Muscle layer of duodenum (tissue), 2 donors: ENCODE data around the gene GALK2.
"Not testable (repeated sequence)": the region's sequence is repeated elsewhere in the genome, so short reads cannot be mapped to it uniquely, and the experiment has no call there.

Experiments
- H3K27ac ChIP-seq: one replicate; pipeline ENCODE4 v1.7.0; 2013; ENCODE audit warnings: mild to moderate bottlenecking, low read length
- H3K27me3 ChIP-seq: one replicate; pipeline ENCODE4 v1.7.0; 2013; ENCODE audit warnings: low read depth, mild to moderate bottlenecking, control low read depth, low read length
- H3K36me3 ChIP-seq, 2 donors: one replicate each; pipeline ENCODE4 v1.7.0; 2013; ENCODE audit warnings: low read length in 2 of 2, control low read depth in 1 of 2, mild to moderate bottlenecking in 1 of 2; ENCODE audit not compliant: insufficient read depth in 2 of 2, control insufficient read depth in 1 of 2
- H3K4me1 ChIP-seq, 2 donors: one replicate each; pipeline ENCODE4 v1.7.0; 2013; ENCODE audit warnings: low read length in 2 of 2, mild to moderate bottlenecking in 2 of 2, control low read depth in 1 of 2, moderate library complexity in 1 of 2; ENCODE audit not compliant: insufficient read depth in 2 of 2, control insufficient read depth in 1 of 2
- H3K4me3 ChIP-seq, 2 donors: one replicate each; pipeline ENCODE4 v1.7.0; 2013; ENCODE audit warnings: low read length in 2 of 2, low read depth in 1 of 2, mild to moderate bottlenecking in 1 of 2
- H3K9me3 ChIP-seq, 2 donors: one replicate each; pipeline ENCODE4 v1.7.0; 2013; ENCODE audit warnings: low read length in 2 of 2, control low read depth in 1 of 2, mild to moderate bottlenecking in 1 of 2; ENCODE audit not compliant: control insufficient read depth in 1 of 2
- donor health status: healthy.

Gene GALK2

GRCh38 chr15:49164865-49165264 is 5.2 kb upstream of the GALK2 start:
- Histone ChIP-seq H3K27me3 (no peaks in the 10 kb centered on the region), H3K27ac (no peak overlapping the region), H3K9me3 (no peaks in the 10 kb centered on the region), H3K36me3 (peaks cover 0 to 15% of the 10 kb centered on the region in 2 donors), H3K4me3 (no peak overlapping the region), H3K4me1 (no peaks in the 10 kb centered on the region)

GRCh38 chr15:49168016-49168415 is 2.0 kb upstream of the GALK2 start:
- H3K27me3 ChIP-seq = no peaks in the 10 kb centered on the region
- no peaks in the 10 kb centered on the region for H3K9me3 ChIP-seq
- peaks cover 0 to 4% of the 10 kb centered on the region in 2 donors for H3K36me3 ChIP-seq
- no peak overlapping the region for H3K4me3 ChIP-seq
- peaks cover 4 to 6% of the 10 kb centered on the region in 2 donors for H3K4me1 ChIP-seq
- no peak overlapping the region for H3K27ac ChIP-seq

GRCh38 chr15:49171790-49172189 is 1.7 kb downstream of the GALK2 start:
- Histone ChIP-seq H3K36me3 (no peaks in the 10 kb centered on the region), H3K4me1 (peaks cover 4 to 6% of the 10 kb centered on the region in 2 donors), H3K4me3 (no peak overlapping the region)

GRCh38 chr15:49174902-49175301 is 4.9 kb downstream of the GALK2 start:
- no peaks in the 10 kb centered on the region for H3K9me3 ChIP-seq
- peaks cover 4 to 6% of the 10 kb centered on the region in 2 donors for H3K4me1 ChIP-seq
- no peaks in the 10 kb centered on the region for H3K36me3 ChIP-seq
- no peaks in the 10 kb centered on the region for H3K27me3 ChIP-seq
- H3K27ac ChIP-seq = no peak overlapping the region
- no peak overlapping the region for H3K4me3 ChIP-seq

More at GRCh38 chr15:49171790-49172189, 1.7 kb downstream of the GALK2 start:
- Histone ChIP-seq H3K27ac (no peak overlapping the region), H3K27me3 (no peaks in the 10 kb centered on the region), H3K9me3 (no peaks in the 10 kb centered on the region)

GRCh38 chr15:49175582-49176397 is 5.7 kb downstream of the GALK2 start:
- not testable (repeated sequence) for H3K27me3 ChIP-seq, H3K9me3 ChIP-seq, H3K36me3 ChIP-seq, H3K4me1 ChIP-seq, H3K27ac ChIP-seq, H3K4me3 ChIP-seq

- no peaks in the 10 kb centered on the region for H3K36me3 ChIP-seq
- H3K4me1 ChIP-seq = no peaks in the 10 kb centered on the region
- H3K27me3 ChIP-seq = no peaks in the 10 kb centered on the region
- no peak overlapping the region for H3K4me3 ChIP-seq
- H3K9me3 ChIP-seq = no peaks in the 10 kb centered on the region
- H3K27ac ChIP-seq = no peak overlapping the region
Observed at GRCh38 chr15:49178497-49178896, 8.4 kb downstream of the GALK2 start.

DNA sequence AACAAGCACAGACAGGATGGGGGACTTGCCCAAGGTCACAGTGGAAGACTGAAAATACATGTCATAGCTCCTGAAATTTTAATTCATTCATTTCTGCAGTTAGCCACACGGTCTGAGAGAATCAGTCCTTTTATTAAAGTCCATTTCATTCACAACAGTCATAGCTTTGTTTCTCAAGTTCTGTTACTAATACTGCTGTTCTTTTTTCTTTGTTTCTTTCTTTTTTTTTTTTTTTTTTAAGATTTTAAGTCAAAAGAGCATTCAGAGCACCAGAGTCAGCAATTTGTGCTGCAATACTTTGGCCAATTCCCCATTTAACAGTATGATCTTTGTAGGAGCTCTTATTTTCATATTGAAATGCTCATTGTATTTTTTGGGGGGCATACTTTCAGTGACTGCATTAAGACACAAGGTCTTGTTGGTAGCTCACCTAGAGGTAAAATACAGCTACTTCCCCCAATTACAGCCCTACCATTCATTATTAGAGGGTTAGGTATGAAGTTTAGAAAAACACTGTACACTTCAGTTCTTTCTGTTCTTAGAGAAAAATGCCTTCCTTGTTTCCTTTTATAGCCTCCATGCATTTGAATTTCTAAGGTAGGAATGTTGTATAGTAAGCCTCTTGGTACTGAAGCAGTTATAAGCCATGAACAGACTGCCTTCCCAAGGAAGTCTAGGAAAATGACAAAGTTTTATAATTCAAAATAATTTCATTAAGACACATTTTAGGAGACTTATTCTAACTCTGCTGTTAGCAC is 9.6 kb downstream of the GALK2 start:
- H3K36me3 ChIP-seq = no peaks in the 10 kb centered on the region
- no peaks in the 10 kb centered on the region for H3K9me3 ChIP-seq
- H3K4me3 ChIP-seq = no peak overlapping the region
- no peaks in the 10 kb centered on the region for H3K27me3 ChIP-seq
- no peak overlapping the region for H3K27ac ChIP-seq
- no peaks in the 10 kb centered on the region for H3K4me1 ChIP-seq

- H3K4me1 ChIP-seq = no peaks in the 10 kb centered on the region
- H3K27me3 ChIP-seq = no peaks in the 10 kb centered on the region
- no peak overlapping the region for H3K27ac ChIP-seq
- H3K4me3 ChIP-seq = no peak overlapping the region
- no peaks in the 10 kb centered on the region for H3K36me3 ChIP-seq
- H3K9me3 ChIP-seq = no peaks in the 10 kb centered on the region
Observed at GRCh38 chr15:49182128-49182527, 12.1 kb downstream of the GALK2 start.

- H3K27ac ChIP-seq, H3K9me3 ChIP-seq, H3K4me3 ChIP-seq, H3K4me1 ChIP-seq, H3K27me3 ChIP-seq, H3K36me3 ChIP-seq: not testable (repeated sequence)
Observed at GRCh38 chr15:49183741-49184140, 13.7 kb downstream of the GALK2 start.

DNA sequence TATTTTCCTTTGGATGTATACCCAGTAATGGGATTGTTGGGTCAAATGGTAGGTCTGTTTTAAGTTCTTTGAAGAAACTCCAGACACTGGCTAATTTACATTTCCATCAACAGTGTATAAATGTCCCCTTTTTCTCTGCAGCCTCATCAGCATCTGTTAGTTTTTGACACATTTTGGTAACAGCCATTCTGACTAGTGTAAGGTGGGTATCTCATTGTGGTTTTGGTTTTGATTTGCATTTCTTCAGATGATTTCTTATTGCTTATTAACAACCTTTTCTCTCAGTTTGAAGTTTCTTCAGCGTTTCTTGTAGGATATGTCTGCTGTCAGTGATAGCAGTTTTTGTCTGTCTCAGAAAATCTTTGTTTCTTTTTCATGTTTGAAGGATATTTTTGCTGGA is 15.4 kb downstream of the GALK2 start:
- no peaks in the 10 kb centered on the region for H3K27me3 ChIP-seq
- H3K36me3 ChIP-seq = no peaks in the 10 kb centered on the region
- H3K9me3 ChIP-seq = no peaks in the 10 kb centered on the region
- H3K4me3 ChIP-seq = no peak overlapping the region
- H3K27ac ChIP-seq = no peak overlapping the region
- no peaks in the 10 kb centered on the region for H3K4me1 ChIP-seq

DNA sequence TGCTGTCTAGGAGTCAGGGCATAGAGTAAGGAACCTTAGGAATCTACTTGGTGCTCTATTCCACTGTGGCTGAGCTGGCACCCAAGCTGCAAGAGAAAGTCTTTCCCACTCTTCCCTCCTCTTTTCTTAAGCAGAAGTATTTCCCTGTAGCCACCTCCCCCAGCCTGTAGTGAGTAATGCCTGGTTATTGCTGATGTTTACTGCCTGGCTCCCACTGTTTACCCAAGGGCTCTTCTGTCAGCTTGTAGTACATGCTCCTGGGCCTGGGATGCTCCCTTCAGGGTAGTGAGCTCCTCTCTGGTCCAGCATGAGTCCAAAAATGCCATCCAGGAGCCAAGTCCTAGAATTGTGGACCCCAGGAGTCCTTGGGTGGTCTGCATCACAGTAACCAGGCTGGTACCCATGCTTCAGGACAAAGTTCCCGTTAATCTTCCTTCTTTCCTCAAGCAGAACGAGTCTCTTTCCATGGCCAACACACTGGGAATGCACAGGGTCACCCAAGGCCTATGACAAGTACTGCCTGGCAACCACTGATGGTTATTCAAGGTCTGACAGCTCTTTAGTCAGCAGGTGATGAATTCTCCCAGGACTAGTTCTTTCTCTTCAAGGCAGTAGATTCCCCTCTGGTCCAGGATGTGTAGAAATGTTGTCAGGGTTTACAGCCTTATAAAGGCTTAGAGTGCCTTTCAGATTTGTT is 17.6 kb downstream of the GALK2 start:
- Histone ChIP-seq H3K36me3 (no peaks in the 10 kb centered on the region), H3K27me3 (no peaks in the 10 kb centered on the region), H3K9me3 (no peaks in the 10 kb centered on the region), H3K4me1 (no peaks in the 10 kb centered on the region), H3K27ac (no peak overlapping the region), H3K4me3 (no peak overlapping the region)
